Endothelial cell of umbilical vein (primary cell): ENCODE measurements around the gene TBX2. TPM values are rescaled to one million over a fixed set of nuclear protein-coding genes. Genes with fewer than 3 reads are reported as not detected.

Source experiments
- BruUV-seq: library from RNA; stranded (reverse); fragments of 400-500 nt; replicated peaks from 2 replicates; lab custom pipeline; 2021; lab: Mats Ljungman, UMichigan
- CTCF ChIA-PET: fragments of 300-600, 350-600 bp; sonication (Branson Sonifier 250); formaldehyde crosslinking; loops from one replicate; lab custom pipeline; 2021; ENCODE audit warnings: antibody characterized with exemption, inconsistent platforms; lab: Charles Lee
- POLR2A ChIA-PET: fragments of 300-600, 350-600 bp; sonication (Branson Sonifier 250); formaldehyde crosslinking; loops from one replicate; lab custom pipeline; 2021; ENCODE audit warnings: antibody characterized with exemption, inconsistent platforms; lab: Charles Lee
- DNase-seq: peaks from one replicate; pipeline ENCODE4 v3.0.0-alpha.2; 2011; ENCODE audit warnings: low read depth, low spot score
- FAIRE-seq: peaks from 2 replicates; lab custom pipeline; 2011; peaks lifted over from hg19 to GRCh38; lab: Jason Lieb, UNC
- H2AFZ ChIP-seq: 2 replicates; pipeline ENCODE4 v1.6.0; 2012; ENCODE audit warnings: low read depth, low read length, control low read depth, inconsistent platforms
- H3K27ac ChIP-seq: 2 replicates; pipeline ENCODE4 v1.5.1; 2011; ENCODE audit warnings: low read depth, mild to moderate bottlenecking, control low read depth, low read length, moderate library complexity; ENCODE audit not compliant: insufficient read depth
- H3K27me3 ChIP-seq, 2 experiments: 2 replicates each; pipeline versions ENCODE4 v1.6.0 to v1.6.1; 2011; ENCODE audit warnings: low read length in 2 of 2, mixed read lengths in 1 of 2; ENCODE audit not compliant: control insufficient read depth in 2 of 2, insufficient read depth in 2 of 2
- H3K36me3 ChIP-seq, 2 experiments: 2 replicates in 1 of 2; 3 replicates in 1 of 2; pipeline ENCODE4 v1.5.1; 2011; ENCODE audit warnings: low read length in 2 of 2, mild to moderate bottlenecking in 1 of 2, moderate library complexity in 1 of 2; ENCODE audit not compliant: control insufficient read depth in 2 of 2, insufficient read depth in 2 of 2; ENCODE audit errors: extremely low read depth in 1 of 2
- H3K4me1 ChIP-seq: 3 replicates; pipeline ENCODE4 v1.5.1; 2011; ENCODE audit warnings: mild to moderate bottlenecking, low read length; ENCODE audit not compliant: control insufficient read depth, insufficient read depth; ENCODE audit errors: extremely low read depth
- H3K4me2 ChIP-seq: 2 replicates; pipeline ENCODE4 v1.6.1; 2011; ENCODE audit warnings: low read length, control low read depth, mixed read lengths; ENCODE audit not compliant: insufficient read depth
- H3K4me3 ChIP-seq, 3 experiments: fragments of 200-600 bp in 1 of 3; sonication (generic), shearing (Covaris generic) in 1 of 3; replicated peaks in 1 of 3; 2 replicates each; pipeline ENCODE4 v1.5.1; 2011 to 2016; ENCODE audit warnings: control low read depth in 3 of 3, low read length in 3 of 3, mild to moderate bottlenecking in 2 of 3, inconsistent platforms in 1 of 3, low read depth in 1 of 3, moderate library complexity in 1 of 3; ENCODE audit not compliant: insufficient read depth in 1 of 3
- H3K79me2 ChIP-seq: 2 replicates; pipeline ENCODE4 v1.6.0; 2012; ENCODE audit warnings: low read length, inconsistent platforms; ENCODE audit not compliant: control insufficient read depth, insufficient read depth
- H3K9ac ChIP-seq: replicated peaks from 2 replicates; pipeline ENCODE3; 2011; ENCODE audit warnings: low read length, control low read depth; ENCODE audit not compliant: insufficient read depth; ENCODE audit errors: extremely low read depth
- H3K9me1 ChIP-seq: replicated peaks from 3 replicates; pipeline ENCODE4 v1.6.0; 2011; ENCODE audit warnings: mild to moderate bottlenecking, low read length; ENCODE audit not compliant: control insufficient read depth, insufficient read depth; ENCODE audit errors: extremely low read depth
- H3K9me3 ChIP-seq: replicated peaks from 2 replicates; pipeline ENCODE4 v1.5.1; 2012; ENCODE audit warnings: low read length, inconsistent platforms; ENCODE audit not compliant: control insufficient read depth, insufficient read depth
- H4K20me1 ChIP-seq: replicated peaks from 2 replicates; pipeline ENCODE3; 2011; ENCODE audit warnings: mild to moderate bottlenecking, low read length; ENCODE audit not compliant: control insufficient read depth, insufficient read depth; ENCODE audit errors: extremely low read depth
- CTCF ChIP-seq, 2 donors: IDR thresholded peaks; 1 replicate in 1 of 2; 2 replicates in 1 of 2; pipeline ENCODE4 v1.5.1; 2011; ENCODE audit warnings: low read length in 2 of 2, mild to moderate bottlenecking in 2 of 2, moderate library complexity in 2 of 2, control low read depth in 1 of 2, inconsistent platforms in 1 of 2, low read depth in 1 of 2; ENCODE audit not compliant: insufficient read depth in 1 of 2; ENCODE audit errors: extremely low read depth in 1 of 2
- EZH2 ChIP-seq: IDR thresholded peaks from 2 replicates; pipeline ENCODE4 v1.6.1; 2012; ENCODE audit warnings: borderline replicate concordance, low read depth, mild to moderate bottlenecking, moderate library complexity, low read length, inconsistent platforms; ENCODE audit not compliant: severe bottlenecking
- FOS ChIP-seq: IDR thresholded peaks from 2 replicates; pipeline ENCODE4 v1.6.1; 2011; ENCODE audit warnings: mild to moderate bottlenecking, low read length, moderate library complexity, borderline replicate concordance; ENCODE audit not compliant: insufficient read depth
- GATA2 ChIP-seq: IDR thresholded peaks from 2 replicates; pipeline ENCODE4 v1.7.0; 2011; ENCODE audit warnings: low read depth, mild to moderate bottlenecking, moderate library complexity, mixed read lengths, low read length; ENCODE audit not compliant: insufficient read length, insufficient read depth
- JUN ChIP-seq: IDR thresholded peaks from 2 replicates; pipeline ENCODE4 v1.6.1; 2011; ENCODE audit warnings: borderline replicate concordance, low read depth; ENCODE audit not compliant: insufficient read length, insufficient read depth
- MYC ChIP-seq: IDR thresholded peaks from one replicate; pipeline ENCODE4 v1.6.1; 2011; ENCODE audit warnings: mild to moderate bottlenecking, low read depth, low read length
- POLR2A ChIP-seq: IDR thresholded peaks from 2 replicates; pipeline ENCODE4 v1.6.1; 2012; ENCODE audit warnings: low read depth, mild to moderate bottlenecking, control low read depth, low read length
- POLR2AphosphoS5 ChIP-seq: IDR thresholded peaks from 2 replicates; pipeline ENCODE4 v1.6.1; 2012; ENCODE audit warnings: low read depth, mild to moderate bottlenecking, control low read depth, low read length, moderate library complexity; ENCODE audit not compliant: insufficient read depth
- dilution Hi-C: fragments of 300-500 bp; cut with MboI; formaldehyde crosslinking; loops from one replicate; pipeline ENCODE4 v1.15.0; 2019; ENCODE audit warnings: low sequenced_read_pairs; ENCODE audit not compliant: extremely low pct_ligation_motif_present
- intact Hi-C: fragments of 100-400 bp; cut with micrococcal nuclease; formaldehyde crosslinking; loops from one replicate; pipeline ENCODE4 v1.10.0; 2022
- polyA plus RNA-seq, 4 experiments: library from polyadenylated mRNA; depleted of rRNA in 3 of 4; stranded (reverse) in 3 of 4; unstranded in 1 of 4; fragments of >200 nt; gene quantifications; 2 replicates each; pipeline versions ENCODE4 v1.2.1 to v1.2.3, GENCODE V29; 2011 to 2012; ENCODE audit warnings: missing spikeins in 1 of 4
- total RNA-seq: library from RNA; stranded (reverse); gene quantifications from 2 replicates; pipeline ENCODE4 v1.2.3, GENCODE V29; 2021
- TF ChIP-seq, protein P1 (sequence below): IDR thresholded peaks from 2 replicates; pipeline ENCODE4 v1.6.1; 2011; ENCODE audit not compliant: insufficient read depth, insufficient read length

The TBX2 gene
- total and polyA plus RNA-seq, 2 donors (not counting 3 experiments of a cell fraction or from before 2014, with no cell fraction given), result not detected

DNA sequence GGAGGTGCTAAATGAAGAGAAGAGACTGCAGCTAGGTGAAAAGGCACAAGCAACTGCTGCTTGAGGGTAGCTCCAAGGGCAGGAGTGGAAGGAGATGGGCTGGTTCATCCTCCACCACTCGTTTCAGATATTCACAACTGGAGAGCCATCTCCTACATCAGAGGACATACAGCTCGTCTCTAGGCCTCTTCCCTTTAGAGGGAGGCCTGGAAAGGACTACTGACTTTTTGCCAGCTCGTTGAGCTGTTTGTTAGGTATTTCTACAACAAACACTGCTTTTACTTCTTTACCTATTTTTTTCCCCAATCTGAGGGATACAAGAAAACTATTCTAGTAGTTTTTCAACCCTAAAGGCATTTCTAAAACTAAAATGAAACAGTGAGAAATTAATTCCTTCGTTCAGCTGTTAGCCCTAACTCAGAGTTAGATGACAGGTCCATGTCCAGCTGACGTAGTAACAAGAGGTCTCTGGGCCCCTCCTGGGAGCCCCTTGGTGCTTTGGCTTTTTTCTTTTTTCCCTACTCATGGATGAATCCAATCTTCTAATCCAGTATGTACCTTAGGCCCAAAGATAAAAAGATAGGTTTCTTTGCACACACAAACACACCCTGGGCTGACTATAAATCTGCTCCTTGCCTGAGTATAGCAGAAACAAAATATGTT, 47.8 kb upstream of the TBX2 start:
- dilution Hi-C loops (no loop called here), intact Hi-C loops (no loop called here)
- Histone ChIP-seq H3K9ac (no peak overlapping the region), H3K79me2 (no peaks in the 10 kb centered on the region), H3K36me3 (no peaks in the 10 kb centered on the region), H3K4me1 (peaks cover 19% of the 10 kb centered on the region), H3K27ac (no peak overlapping the region), H3K9me1 (no peaks in the 10 kb centered on the region), H3K4me2 (peak overlapping the region; percentile 40), H3K4me3 (no peak overlapping the region), H4K20me1 (no peaks in the 10 kb centered on the region), H2AFZ (no peak overlapping the region), H3K9me3 (no peaks in the 10 kb centered on the region), H3K27me3 (peaks cover 0 to 2% of the 10 kb centered on the region in 2 experiments)
- CTCF ChIA-PET, result interaction anchor here (1.2 to 2.4 kb wide), 5 partner anchors 15 to 631 kb away, joined by 4 to 12 read pairs (median 4); no protein-coding TSS in a partner anchor
- no peak for TF ChIP-seq JUN
- no peak for TF ChIP-seq FOS
- TF ChIP-seq EZH2, result no peak
- TF ChIP-seq, protein P1, sequence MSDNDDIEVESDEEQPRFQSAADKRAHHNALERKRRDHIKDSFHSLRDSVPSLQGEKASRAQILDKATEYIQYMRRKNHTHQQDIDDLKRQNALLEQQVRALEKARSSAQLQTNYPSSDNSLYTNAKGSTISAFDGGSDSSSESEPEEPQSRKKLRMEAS, result no peak
- no peak for TF ChIP-seq CTCF (IDR thresholded peaks at IDR 0.05; ENCODE audit: extremely low read depth in 1 of 2, insufficient read depth in 1 of 2, low read depth in 1 of 2, low read length in 2 of 2)
- TF ChIP-seq POLR2A, result no peak
- TF ChIP-seq GATA2, result no peak
- no peak for TF ChIP-seq POLR2AphosphoS5
- TF ChIP-seq MYC, result no peak
- DNase-seq (no peak), FAIRE-seq (no peak)
- BruUV-seq, result no TSS peak
- POLR2A ChIA-PET, result no interaction called here
